GM18951 (cell line): ENCODE measurements around the gene PEMT.
"Not testable (repeated sequence)": the region's sequence is repeated elsewhere in the genome, so short reads cannot be mapped to it uniquely, and the experiment has no call there.

Experiments used
- POLR2A ChIP-seq: IDR thresholded peaks from 4 replicates; pipeline ENCODE4 v1.6.1; 2011; ENCODE audit warnings: mild to moderate bottlenecking; ENCODE audit not compliant: insufficient read length, insufficient read depth; ENCODE audit errors: extremely low read depth
- in situ Hi-C: fragments of 300-500 bp; cut with MboI; formaldehyde crosslinking; loops from one replicate; pipeline ENCODE4 v1.12.0; 2022; ENCODE audit warnings: low sequenced_read_pairs, mixed read lengths, inconsistent platforms; ENCODE audit not compliant: unreplicated experiment

The PEMT gene

GRCh38 chr17:17480593-17481148, 110.8 kb downstream of the PEMT start:
- in situ Hi-C loops: no loop called here
- TF ChIP-seq POLR2A: no peak

- in situ Hi-C loops: no loop called here
- no peak for TF ChIP-seq POLR2A
These were observed 112.3 kb downstream of the PEMT start for GRCh38 chr17:17479209-17479608.

- in situ Hi-C loops: no loop called here
These were observed 114.5 kb downstream of the PEMT start, which contains the start of gene MED9 for GRCh38 chr17:17476865-17477467. Gene MED9, plus strand, starts transcription at chr17:17477000. Its CDS starts 42 bp downstream, at chr17:17477042.

GRCh38 chr17:17474341-17474740, 117.2 kb downstream of the PEMT start:
- in situ Hi-C loops: no loop called here
- TF ChIP-seq POLR2A: no peak

More at GRCh38 chr17:17476865-17477467, 114.5 kb downstream of the PEMT start, which contains the start of gene MED9:
- peak; percentile 81 for TF ChIP-seq POLR2A

GRCh38 chr17:17472333-17472920, 119.1 kb downstream of the PEMT start:
- no peak for TF ChIP-seq POLR2A
- in situ Hi-C loops: no loop called here

GRCh38 chr17:17469996-17470395, 121.5 kb downstream of the PEMT start:
- TF ChIP-seq POLR2A: no peak

GRCh38 chr17:17469358-17469757, 122.2 kb downstream of the PEMT start:
- in situ Hi-C loops: no loop called here

More at GRCh38 chr17:17469996-17470395, 121.5 kb downstream of the PEMT start:
- in situ Hi-C loops: no loop called here

GRCh38 chr17:17468217-17469010, 123.1 kb downstream of the PEMT start:
- no peak for TF ChIP-seq POLR2A
- in situ Hi-C loops: no loop called here

More at GRCh38 chr17:17469358-17469757, 122.2 kb downstream of the PEMT start:
- TF ChIP-seq POLR2A: no peak

- no peak for TF ChIP-seq POLR2A
- in situ Hi-C loops: no loop called here
These were observed 123.8 kb downstream of the PEMT start for GRCh38 chr17:17467720-17468119.

GRCh38 chr17:17467016-17467415, 124.5 kb downstream of the PEMT start:
- in situ Hi-C loops: no loop called here
- TF ChIP-seq POLR2A: no peak

- no peak for TF ChIP-seq POLR2A
- in situ Hi-C loops: no loop called here
These were observed 125.0 kb downstream of the PEMT start for GRCh38 chr17:17466511-17466910.

GRCh38 chr17:17465878-17466277, 125.6 kb downstream of the PEMT start:
- in situ Hi-C loops: not testable (repeated sequence)

GRCh38 chr17:17463821-17464220, 127.7 kb downstream of the PEMT start:
- in situ Hi-C loops: no loop called here
- TF ChIP-seq POLR2A: no peak

GRCh38 chr17:17462048-17462824, 129.3 kb downstream of the PEMT start:
- no peak for TF ChIP-seq POLR2A

More at GRCh38 chr17:17462048-17462824, 129.3 kb downstream of the PEMT start:
- in situ Hi-C loops: no loop called here
